H1 (cell line): Measurements from ENCODE around the gene GBF1.

Experiments
- EP300 ChIP-seq, 2 experiments: IDR thresholded peaks; 1 replicate in 1 of 2; 2 replicates in 1 of 2; pipeline ENCODE4 v1.6.1; 2011 to 2012; ENCODE audit warnings: low read depth in 2 of 2, low read length in 2 of 2, mild to moderate bottlenecking in 2 of 2, borderline replicate concordance in 1 of 2, inconsistent platforms in 1 of 2, moderate library complexity in 1 of 2
- HDAC2 ChIP-seq, 2 experiments: fragments of 300-600 bp in 1 of 2; sonication (generic) in 1 of 2; IDR thresholded peaks; 2 replicates each; pipeline ENCODE4 v1.6.1; 2011 to 2012; ENCODE audit warnings: low read depth in 2 of 2, low read length in 2 of 2, mild to moderate bottlenecking in 2 of 2, moderate library complexity in 2 of 2, borderline replicate concordance in 1 of 2, inconsistent platforms in 1 of 2
- JUND ChIP-seq: IDR thresholded peaks from 2 replicates; pipeline ENCODE4 v1.6.1; 2011; ENCODE audit warnings: mild to moderate bottlenecking, improper control_type of control experiment, low read length
- KDM5A ChIP-seq: fragments of 200-600 bp; IDR thresholded peaks from 2 replicates; pipeline ENCODE4 v1.7.1; 2012; ENCODE audit warnings: mild to moderate bottlenecking, low read length, inconsistent platforms, mixed read lengths
- MAX ChIP-seq: IDR thresholded peaks from 2 replicates; pipeline ENCODE4 v1.6.1; 2012; ENCODE audit warnings: inconsistent platforms
- POLR2A ChIP-seq, 2 experiments: IDR thresholded peaks; 1 replicate in 1 of 2; 2 replicates in 1 of 2; pipeline ENCODE4 v1.6.1; 2011; ENCODE audit warnings: low read depth in 2 of 2, low read length in 2 of 2, mild to moderate bottlenecking in 2 of 2; ENCODE audit errors: control extremely low read depth in 1 of 2
- POLR2AphosphoS5 ChIP-seq: IDR thresholded peaks from 2 replicates; pipeline ENCODE4 v1.6.1; 2011; ENCODE audit warnings: low read depth, low read length
- RBBP5 ChIP-seq: IDR thresholded peaks from 2 replicates; pipeline ENCODE4 v1.7.1; 2012; ENCODE audit warnings: low read depth, mild to moderate bottlenecking, inconsistent platforms, low read length, moderate library complexity, borderline replicate concordance
- RFX5 ChIP-seq: IDR thresholded peaks from 2 replicates; pipeline ENCODE4 v1.6.1; 2011; ENCODE audit warnings: low read depth, low read length, improper control_type of control experiment, borderline replicate concordance
- TAF1 ChIP-seq: IDR thresholded peaks from 2 replicates; pipeline ENCODE4 v1.6.1; 2011; ENCODE audit warnings: mild to moderate bottlenecking, low read depth, low read length
- TBP ChIP-seq: IDR thresholded peaks from 2 replicates; pipeline ENCODE4 v1.6.1; 2011; ENCODE audit warnings: low read depth, low read length, improper control_type of control experiment
- TCF12 ChIP-seq: IDR thresholded peaks from 2 replicates; pipeline ENCODE4 v1.6.1; 2011; ENCODE audit warnings: low read depth, mild to moderate bottlenecking, low read length
- YY1 ChIP-seq: IDR thresholded peaks from 2 replicates; pipeline ENCODE4 v1.6.1; 2011; ENCODE audit warnings: low read depth, mild to moderate bottlenecking, low read length
- TF ChIP-seq, protein P1 (sequence below), 3 experiments: IDR thresholded peaks; 1 replicate in 2 of 3; 2 replicates in 1 of 3; pipeline versions ENCODE4 v1.5.1 to v1.6.1; 2011; ENCODE audit warnings: low read length in 3 of 3, mild to moderate bottlenecking in 3 of 3, inconsistent platforms in 2 of 3, low read depth in 1 of 3, moderate library complexity in 1 of 3; ENCODE audit not compliant: insufficient read depth in 1 of 3; ENCODE audit errors: control extremely low read depth in 1 of 3

GRCh38 chr10:102413806-102414561 lies 168.7 kb downstream of the GBF1 start:
- TF ChIP-seq, protein P1, sequence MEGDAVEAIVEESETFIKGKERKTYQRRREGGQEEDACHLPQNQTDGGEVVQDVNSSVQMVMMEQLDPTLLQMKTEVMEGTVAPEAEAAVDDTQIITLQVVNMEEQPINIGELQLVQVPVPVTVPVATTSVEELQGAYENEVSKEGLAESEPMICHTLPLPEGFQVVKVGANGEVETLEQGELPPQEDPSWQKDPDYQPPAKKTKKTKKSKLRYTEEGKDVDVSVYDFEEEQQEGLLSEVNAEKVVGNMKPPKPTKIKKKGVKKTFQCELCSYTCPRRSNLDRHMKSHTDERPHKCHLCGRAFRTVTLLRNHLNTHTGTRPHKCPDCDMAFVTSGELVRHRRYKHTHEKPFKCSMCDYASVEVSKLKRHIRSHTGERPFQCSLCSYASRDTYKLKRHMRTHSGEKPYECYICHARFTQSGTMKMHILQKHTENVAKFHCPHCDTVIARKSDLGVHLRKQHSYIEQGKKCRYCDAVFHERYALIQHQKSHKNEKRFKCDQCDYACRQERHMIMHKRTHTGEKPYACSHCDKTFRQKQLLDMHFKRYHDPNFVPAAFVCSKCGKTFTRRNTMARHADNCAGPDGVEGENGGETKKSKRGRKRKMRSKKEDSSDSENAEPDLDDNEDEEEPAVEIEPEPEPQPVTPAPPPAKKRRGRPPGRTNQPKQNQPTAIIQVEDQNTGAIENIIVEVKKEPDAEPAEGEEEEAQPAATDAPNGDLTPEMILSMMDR (IDR thresholded peaks at IDR 0.05; ENCODE audit: control extremely low read depth in 1 of 3, insufficient read depth in 1 of 3, low read depth in 1 of 3, low read length in 3 of 3), result no peak
- no peak for TF ChIP-seq TBP
- TF ChIP-seq RBBP5, result no peak
- TF ChIP-seq RFX5, result no peak
- no peak for TF ChIP-seq YY1
- TF ChIP-seq TAF1, result no peak
- no peak for TF ChIP-seq EP300 (IDR thresholded peaks at IDR 0.05; ENCODE audit: borderline replicate concordance in 1 of 2, low read depth in 2 of 2, low read length in 2 of 2)
- TF ChIP-seq MAX, result no peak
- TF ChIP-seq POLR2A (IDR thresholded peaks at IDR 0.05; ENCODE audit: control extremely low read depth in 1 of 2, low read depth in 2 of 2, low read length in 2 of 2), result no peak
- no peak for TF ChIP-seq HDAC2 (IDR thresholded peaks at IDR 0.05; ENCODE audit: borderline replicate concordance in 1 of 2, low read depth in 2 of 2, low read length in 2 of 2)
- TF ChIP-seq KDM5A, result no peak
- TF ChIP-seq TCF12, result no peak
- no peak for TF ChIP-seq JUND
- TF ChIP-seq POLR2AphosphoS5, result no peak
